Endothelial cell (in vitro differentiated cells): Measurements from ENCODE around the gene CYP51A1. TPM values are rescaled to one million over a fixed set of nuclear protein-coding genes. Genes with fewer than 3 reads are reported as not detected.
"Not testable (repeated sequence)": the region's sequence is repeated elsewhere in the genome, so short reads cannot be mapped to it uniquely, and the experiment has no call there.

Source experiments
- DNase-seq: peaks from one replicate; pipeline ENCODE4 v3.0.0; 2021; ENCODE audit warnings: low spot score
- H3K27ac Mint-ChIP-seq: one replicate; pipeline ENCODE4 v1.8.0; 2021; ENCODE audit warnings: mixed read lengths, inconsistent platforms; ENCODE audit not compliant: unreplicated experiment
- H3K27me3 Mint-ChIP-seq: one replicate; pipeline ENCODE4 v1.8.0; 2021; ENCODE audit warnings: mild to moderate bottlenecking, moderate library complexity, mixed read lengths, inconsistent platforms; ENCODE audit not compliant: unreplicated experiment
- H3K36me3 Mint-ChIP-seq: one replicate; pipeline ENCODE4 v1.8.0; 2021; ENCODE audit warnings: mild to moderate bottlenecking, low read depth, mixed read lengths, inconsistent platforms; ENCODE audit not compliant: unreplicated experiment
- H3K4me1 Mint-ChIP-seq: one replicate; pipeline ENCODE4 v1.8.0; 2021; ENCODE audit warnings: mild to moderate bottlenecking, mixed read lengths, inconsistent platforms; ENCODE audit not compliant: unreplicated experiment
- H3K4me3 Mint-ChIP-seq: one replicate; pipeline ENCODE4 v1.8.0; 2021; ENCODE audit warnings: mild to moderate bottlenecking, mixed read lengths, inconsistent platforms; ENCODE audit not compliant: unreplicated experiment
- H3K9me3 Mint-ChIP-seq: one replicate; pipeline ENCODE4 v1.8.0; 2021; ENCODE audit warnings: mixed read lengths, inconsistent platforms; ENCODE audit not compliant: unreplicated experiment
- CTCF ChIP-seq: fragments of 200-600 bp; sonication (generic); IDR thresholded peaks from one replicate; pipeline ENCODE4 v1.5.0; 2021; ENCODE audit warnings: antibody characterized with exemption; ENCODE audit not compliant: unreplicated experiment
- total RNA-seq: library from RNA; stranded (reverse); fragmentation: NEBNext Ultra II Directional; extraction: Animal tissue kit (Norgen Biotek cat#: 25700); gene quantifications from one replicate; pipeline ENCODE4 v1.2.1, GENCODE V29; 2021; ENCODE audit not compliant: unreplicated experiment

The CYP51A1 gene
- total RNA-seq, 1 donor from 2014 or later = 109 TPM

GRCh38 chr7:92108821-92109220 lies 25.5 kb downstream of the CYP51A1 start:
- Mint-ChIP-seq H3K36me3 (peaks cover 17% of the 10 kb centered on the region), H3K9me3 (no peaks in the 10 kb centered on the region), H3K4me3 (no peak overlapping the region), H3K4me1 (no peaks in the 10 kb centered on the region), H3K27me3 (no peaks in the 10 kb centered on the region), H3K27ac (no peak overlapping the region)
- no peak for DNase-seq
- TF ChIP-seq CTCF = no peak

- not testable (repeated sequence) for H3K4me1 Mint-ChIP-seq, H3K27ac Mint-ChIP-seq, H3K9me3 Mint-ChIP-seq, H3K4me3 Mint-ChIP-seq, DNase-seq, H3K27me3 Mint-ChIP-seq
- peaks cover 19% of the 10 kb centered on the region for H3K36me3 Mint-ChIP-seq
Measured at GRCh38 chr7:92102862-92103261, 31.4 kb downstream of the CYP51A1 start.

GRCh38 chr7:92100534-92100933 lies 33.7 kb downstream of the CYP51A1 start:
- DNase-seq = no peak
- TF ChIP-seq CTCF = no peak
- Mint-ChIP-seq H3K27me3 (no peaks in the 10 kb centered on the region), H3K36me3 (peaks cover 28% of the 10 kb centered on the region), H3K4me3 (no peak overlapping the region), H3K27ac (no peak overlapping the region), H3K9me3 (no peaks in the 10 kb centered on the region), H3K4me1 (peaks cover 3% of the 10 kb centered on the region)

GRCh38 chr7:92095380-92095779 lies 38.9 kb downstream of the CYP51A1 start:
- no peaks in the 10 kb centered on the region for H3K27me3 Mint-ChIP-seq
- no peak for TF ChIP-seq CTCF
- H3K36me3 Mint-ChIP-seq = peaks cover 27% of the 10 kb centered on the region
- H3K27ac Mint-ChIP-seq = no peak overlapping the region
- H3K4me1 Mint-ChIP-seq = peaks cover 3% of the 10 kb centered on the region
- H3K4me3 Mint-ChIP-seq = no peak overlapping the region
- DNase-seq = no peak
- no peaks in the 10 kb centered on the region for H3K9me3 Mint-ChIP-seq

GRCh38 chr7:92092210-92092609 lies 42.1 kb downstream of the CYP51A1 start:
- no peak for DNase-seq
- Mint-ChIP-seq H3K4me3 (no peak overlapping the region), H3K4me1 (no peaks in the 10 kb centered on the region), H3K9me3 (peaks cover 3% of the 10 kb centered on the region), H3K27me3 (no peaks in the 10 kb centered on the region), H3K36me3 (peaks cover 28% of the 10 kb centered on the region), H3K27ac (no peak overlapping the region)
- no peak for TF ChIP-seq CTCF

- H3K27me3 Mint-ChIP-seq = no peaks in the 10 kb centered on the region
- no peak for DNase-seq
- no peaks in the 10 kb centered on the region for H3K4me1 Mint-ChIP-seq
- peaks cover 5% of the 10 kb centered on the region for H3K9me3 Mint-ChIP-seq
- H3K4me3 Mint-ChIP-seq = peak overlapping the region; percentile 43
- H3K27ac Mint-ChIP-seq = no peak overlapping the region
- no peak for TF ChIP-seq CTCF
- peaks cover 51% of the 10 kb centered on the region for H3K36me3 Mint-ChIP-seq
Measured at GRCh38 chr7:92088266-92088665, 46.0 kb downstream of the CYP51A1 start.

- not testable (repeated sequence) for H3K4me1 Mint-ChIP-seq, H3K27me3 Mint-ChIP-seq, DNase-seq, H3K27ac Mint-ChIP-seq, H3K4me3 Mint-ChIP-seq, H3K9me3 Mint-ChIP-seq
- peaks cover 48% of the 10 kb centered on the region for H3K36me3 Mint-ChIP-seq
Measured at GRCh38 chr7:92083922-92084321, 50.4 kb downstream of the CYP51A1 start.
